ENCODE results near the gene SERF2. TPM values are rescaled to one million over a fixed set of nuclear protein-coding genes. Genes with fewer than 3 reads are reported as not detected.

The SERF2 gene
- total and polyA plus RNA-seq, 2 of the 8 experiments (the other 6 are each of a cell fraction or from before 2014, with no cell fraction given) = 655 to 999 TPM

DNA sequence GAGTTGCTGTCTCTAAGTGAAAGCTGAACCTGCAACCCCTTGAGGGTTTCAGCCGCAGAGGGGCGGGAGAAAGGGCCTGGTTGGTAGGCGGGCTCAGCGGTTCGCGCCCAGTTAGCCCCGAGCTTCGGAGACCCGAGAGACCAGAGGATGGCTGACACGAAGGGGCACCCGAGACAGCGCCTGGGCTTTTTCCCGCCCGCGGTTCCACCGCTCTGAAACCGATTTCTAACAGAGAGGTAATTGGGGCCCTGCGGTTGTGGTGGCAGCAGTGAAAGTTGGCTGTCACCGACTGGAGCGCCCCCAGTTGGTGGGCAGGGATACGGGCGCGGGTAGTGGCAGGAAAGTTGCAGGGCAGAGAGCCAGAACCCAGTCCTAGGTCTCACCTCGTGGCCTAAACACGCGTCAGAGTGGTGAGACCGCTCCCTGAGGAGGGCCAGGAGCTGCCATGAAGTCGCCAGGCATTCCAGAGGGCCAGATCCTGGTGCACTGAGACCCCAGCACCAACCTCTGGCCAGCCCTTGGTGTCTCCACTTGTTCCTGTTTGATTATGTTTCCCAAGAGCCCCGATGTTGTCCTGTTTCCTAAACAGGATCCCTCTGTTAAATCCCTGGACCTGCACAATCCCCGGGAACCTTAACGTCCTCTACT lies 14.7 kb upstream of the SERF2 start:
- H4K20me1 ChIP-seq (replicated peaks in 1 of 2; ENCODE audit: control insufficient read depth in 1 of 2, insufficient read depth in 2 of 2, low read length in 2 of 2) = peaks cover 0 to 1% of the 10 kb centered on the region in 2 experiments
- H3K79me2 ChIP-seq (ENCODE audit: control insufficient read depth in 1 of 2, insufficient read depth in 2 of 2, low read length in 2 of 2) = no peaks in the 10 kb centered on the region
- peaks cover 0 to 2% (median 0%) of the 10 kb centered on the region in 4 experiments; a peak in 2 of 7 replicates for H3K27me3 ChIP-seq (replicated peaks in 1 of 4; ENCODE audit: control insufficient read depth in 3 of 4, extremely low read depth in 1 of 4, insufficient read depth in 3 of 4, low read length in 3 of 4)
- H4K5ac ChIP-seq (ENCODE audit: insufficient read length, low read depth, low read length) = no peak overlapping the region
- peak overlapping the region; percentile 51 to 78 (median 71) for H3K4me3 ChIP-seq (ENCODE audit: extremely low read depth in 1 of 4, insufficient read depth in 2 of 4, low read depth in 3 of 4, low read length in 4 of 4)
- H3K56ac ChIP-seq (replicated peaks; ENCODE audit: insufficient read length, low read depth, low read length) = no peak overlapping the region
- no peak overlapping the region for H2BK12ac ChIP-seq (ENCODE audit: low read depth, low read length)
- CTCF ChIA-PET (ENCODE audit: partially characterized antibody) = interaction anchor here (0.8 to 4.8 kb wide), 10 partner anchors 9 to 262 kb away, joined by 3 to 50 read pairs (median 5); partner anchors contain the start of genes HYPK, SERF2 and SERINC4
- H3K23me2 ChIP-seq (ENCODE audit: low read depth, low read length) = peaks cover 12% of the 10 kb centered on the region
- peak overlapping the region; percentile 99 for H2BK15ac ChIP-seq (ENCODE audit: low read length)
- WGBS, 2 experiments (ENCODE audit: extremely low coverage in 1 of 2, insufficient coverage in 1 of 2, insufficient read length in 1 of 2, insufficient replicate concordance in 2 of 2, low coverage in 1 of 2, low lambda C conversion rate in 2 of 2, missing lambda C conversion rate in 1 of 2) = 9% methylated on average over 31 of the region's 31 CpGs; no CpG with 5 or more reads in 1 of the 2 experiments
- peak overlapping the region; percentile 83 to 98 for H3K4me2 ChIP-seq (ENCODE audit: insufficient read depth in 1 of 2, low read depth in 2 of 2, low read length in 2 of 2)
- peak overlapping the region; percentile 72; the same call in 1 of the 2 replicates for H4K8ac ChIP-seq (ENCODE audit: extremely low read depth, insufficient read depth, low read length)
- H2BK5ac ChIP-seq (ENCODE audit: low read depth, low read length) = no peak overlapping the region; the same call in 1 of the 2 replicates
- FAIRE-seq (no peak), DNase-seq (ENCODE audit: low read depth in 1 of 2, low spot score in 2 of 2) (peak in 1 of 2 experiments; percentile 90)
- H3K18ac ChIP-seq (ENCODE audit: extremely low read depth, low read length) = peak overlapping the region; percentile 96
- H3K4me1 ChIP-seq (replicated peaks in 1 of 4; ENCODE audit: control insufficient read depth in 3 of 4, insufficient read depth in 4 of 4, low read length in 3 of 4) = peaks cover 0 to 12% (median 5%) of the 10 kb centered on the region in 4 experiments; a peak in 5 of 7 replicates
- H3K79me1 ChIP-seq (ENCODE audit: low read depth, low read length) = no peaks in the 10 kb centered on the region
- H3K4ac ChIP-seq (replicated peaks; ENCODE audit: insufficient read length, low read depth, low read length) = no peak overlapping the region
- no peak overlapping the region for H4K91ac ChIP-seq (replicated peaks; ENCODE audit: insufficient read length, low read length)
- H3K27ac ChIP-seq (ENCODE audit: low read depth, low read length) = no peak overlapping the region
- H2AFZ ChIP-seq (ENCODE audit: low read length) = 0 out of 2 replicates have a peak overlapping the region, but pooled peaks have one; percentile 10
- H3K23ac ChIP-seq (ENCODE audit: insufficient read length) = no peak overlapping the region
- H2AK5ac ChIP-seq (ENCODE audit: low read depth, low read length) = no peak overlapping the region
- H2BK20ac ChIP-seq (ENCODE audit: low read length) = no peak overlapping the region
- H3K36me3 ChIP-seq (ENCODE audit: control insufficient read depth in 2 of 4, insufficient read depth in 4 of 4, low read length in 3 of 4) = peaks cover 7 to 17% (median 10%) of the 10 kb centered on the region in 4 experiments
- no peak overlapping the region for H3K14ac ChIP-seq (ENCODE audit: insufficient read length)
- H3K9me3 ChIP-seq (ENCODE audit: insufficient read depth in 2 of 2, low read depth in 1 of 2, low read length in 1 of 2) = no peaks in the 10 kb centered on the region
- H3K9ac ChIP-seq (replicated peaks in 1 of 4; ENCODE audit: extremely low read depth in 1 of 4, low read depth in 3 of 4, low read length in 3 of 4) = peak overlapping the region in 2 of 4 experiments; percentile 25 to 38; a peak in 3 of 7 replicates
- no peak overlapping the region for H2BK120ac ChIP-seq (replicated peaks; ENCODE audit: low read depth, low read length)
- POLR2A ChIA-PET (ENCODE audit: partially characterized antibody) = interaction anchor here (1.0 to 4.8 kb wide), 7 partner anchors 8 to 103 kb away, joined by 3 to 54 read pairs (median 10); partner anchors contain the start of genes HYPK, MFAP1, SERF2 and SERINC4
- TF ChIP-seq ASH2L (IDR thresholded peaks at IDR 0.05; ENCODE audit: low read length) (peak; percentile 13), SP1 (IDR thresholded peaks at IDR 0.05; ENCODE audit: low read depth, low read length) (no peak), SIN3A (conservative IDR thresholded peaks at IDR 0.05 in 1 of 2, IDR thresholded peaks at IDR 0.05 in 1 of 2; ENCODE audit: low read depth in 1 of 2, low read length in 2 of 2) (peak; percentile 21 to 91; a peak in 2 of 4 replicates), KDM4A (IDR thresholded peaks at IDR 0.05; ENCODE audit: low read depth, low read length, severe bottlenecking) (peak; percentile 48), RAD21 (IDR thresholded peaks at IDR 0.05 in 1 of 2, conservative IDR thresholded peaks at IDR 0.05 in 1 of 2; ENCODE audit: low read depth in 2 of 2, low read length in 2 of 2) (peak in 1 of 2 experiments; percentile 45; a peak in 2 of 4 replicates), SIRT6 (IDR thresholded peaks at IDR 0.05; ENCODE audit: low read length) (no peak)
- TF ChIP-seq, protein P1, sequence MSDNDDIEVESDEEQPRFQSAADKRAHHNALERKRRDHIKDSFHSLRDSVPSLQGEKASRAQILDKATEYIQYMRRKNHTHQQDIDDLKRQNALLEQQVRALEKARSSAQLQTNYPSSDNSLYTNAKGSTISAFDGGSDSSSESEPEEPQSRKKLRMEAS (IDR thresholded peaks at IDR 0.05) = peak; percentile 83
- TF ChIP-seq, protein P2, sequence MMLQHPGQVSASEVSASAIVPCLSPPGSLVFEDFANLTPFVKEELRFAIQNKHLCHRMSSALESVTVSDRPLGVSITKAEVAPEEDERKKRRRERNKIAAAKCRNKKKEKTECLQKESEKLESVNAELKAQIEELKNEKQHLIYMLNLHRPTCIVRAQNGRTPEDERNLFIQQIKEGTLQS (IDR thresholded peaks at IDR 0.05; ENCODE audit: insufficient read depth, low read depth, low read length) = no peak
- TF ChIP-seq, protein P3, sequence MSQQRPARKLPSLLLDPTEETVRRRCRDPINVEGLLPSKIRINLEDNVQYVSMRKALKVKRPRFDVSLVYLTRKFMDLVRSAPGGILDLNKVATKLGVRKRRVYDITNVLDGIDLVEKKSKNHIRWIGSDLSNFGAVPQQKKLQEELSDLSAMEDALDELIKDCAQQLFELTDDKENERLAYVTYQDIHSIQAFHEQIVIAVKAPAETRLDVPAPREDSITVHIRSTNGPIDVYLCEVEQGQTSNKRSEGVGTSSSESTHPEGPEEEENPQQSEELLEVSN (IDR thresholded peaks at IDR 0.05) = peak; percentile 80
